Glutamatergic neuron (in vitro differentiated cells): ENCODE results near the gene WWOX. TPM values are rescaled to one million over a fixed set of nuclear protein-coding genes. Genes with fewer than 3 reads are reported as not detected.

ENCODE experiments used
- DNase-seq: peaks from one replicate; pipeline ENCODE4 v3.0.0; 2022
- H3K27ac Mint-ChIP-seq: one replicate; pipeline ENCODE4 v1.8.0; 2020; ENCODE audit warnings: mild to moderate bottlenecking, mixed read lengths, inconsistent platforms; ENCODE audit not compliant: unreplicated experiment
- H3K27me3 Mint-ChIP-seq: one replicate; pipeline ENCODE4 v1.8.0; 2020; ENCODE audit warnings: mild to moderate bottlenecking, moderate library complexity, mixed read lengths, inconsistent platforms; ENCODE audit not compliant: unreplicated experiment
- H3K36me3 Mint-ChIP-seq: one replicate; pipeline ENCODE4 v1.8.0; 2020; ENCODE audit warnings: mild to moderate bottlenecking, mixed read lengths, inconsistent platforms; ENCODE audit not compliant: unreplicated experiment
- H3K4me1 Mint-ChIP-seq: one replicate; pipeline ENCODE4 v1.8.0; 2020; ENCODE audit warnings: mild to moderate bottlenecking, low read depth, mixed read lengths, inconsistent platforms; ENCODE audit not compliant: unreplicated experiment
- H3K4me3 Mint-ChIP-seq: one replicate; pipeline ENCODE4 v1.8.0; 2020; ENCODE audit warnings: mild to moderate bottlenecking, mixed read lengths, inconsistent platforms; ENCODE audit not compliant: unreplicated experiment
- H3K9me3 Mint-ChIP-seq: one replicate; pipeline ENCODE4 v1.8.0; 2020; ENCODE audit warnings: mild to moderate bottlenecking, moderate library complexity, mixed read lengths, inconsistent platforms; ENCODE audit not compliant: unreplicated experiment
- total RNA-seq: library from RNA; stranded (reverse); fragmentation: NEBNext Ultra II Directional; extraction: Animal tissue kit (Norgen Biotek cat#: 25700); gene quantifications from one replicate; pipeline ENCODE4 v1.2.1, GENCODE V29; 2021; ENCODE audit not compliant: unreplicated experiment
- TF ChIP-seq, protein P1 (sequence below): fragments of 200-600 bp; sonication (generic); IDR thresholded peaks from one replicate; pipeline ENCODE4 v1.5.0; 2021; ENCODE audit not compliant: partially characterized antibody, unreplicated experiment

WWOX gene
- total RNA-seq, 1 donor from 2014 or later, result 10.3 TPM

GRCh38 chr16:79206889-79207288 lies 1107.4 kb downstream of the WWOX start:
- no peaks in the 10 kb centered on the region for H3K4me1 Mint-ChIP-seq
- H3K9me3 Mint-ChIP-seq, result no peaks in the 10 kb centered on the region
- H3K27me3 Mint-ChIP-seq, result no peaks in the 10 kb centered on the region
- H3K4me3 Mint-ChIP-seq, result no peak overlapping the region
- no peak for DNase-seq
- no peak overlapping the region for H3K27ac Mint-ChIP-seq
- H3K36me3 Mint-ChIP-seq, result no peaks in the 10 kb centered on the region
- TF ChIP-seq, protein P1, sequence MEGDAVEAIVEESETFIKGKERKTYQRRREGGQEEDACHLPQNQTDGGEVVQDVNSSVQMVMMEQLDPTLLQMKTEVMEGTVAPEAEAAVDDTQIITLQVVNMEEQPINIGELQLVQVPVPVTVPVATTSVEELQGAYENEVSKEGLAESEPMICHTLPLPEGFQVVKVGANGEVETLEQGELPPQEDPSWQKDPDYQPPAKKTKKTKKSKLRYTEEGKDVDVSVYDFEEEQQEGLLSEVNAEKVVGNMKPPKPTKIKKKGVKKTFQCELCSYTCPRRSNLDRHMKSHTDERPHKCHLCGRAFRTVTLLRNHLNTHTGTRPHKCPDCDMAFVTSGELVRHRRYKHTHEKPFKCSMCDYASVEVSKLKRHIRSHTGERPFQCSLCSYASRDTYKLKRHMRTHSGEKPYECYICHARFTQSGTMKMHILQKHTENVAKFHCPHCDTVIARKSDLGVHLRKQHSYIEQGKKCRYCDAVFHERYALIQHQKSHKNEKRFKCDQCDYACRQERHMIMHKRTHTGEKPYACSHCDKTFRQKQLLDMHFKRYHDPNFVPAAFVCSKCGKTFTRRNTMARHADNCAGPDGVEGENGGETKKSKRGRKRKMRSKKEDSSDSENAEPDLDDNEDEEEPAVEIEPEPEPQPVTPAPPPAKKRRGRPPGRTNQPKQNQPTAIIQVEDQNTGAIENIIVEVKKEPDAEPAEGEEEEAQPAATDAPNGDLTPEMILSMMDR, result no peak

- no peak overlapping the region for H3K4me3 Mint-ChIP-seq
- H3K9me3 Mint-ChIP-seq, result no peaks in the 10 kb centered on the region
- H3K4me1 Mint-ChIP-seq, result no peaks in the 10 kb centered on the region
Observed at GRCh38 chr16:79209308-79209707, 1109.9 kb downstream of the WWOX start.

DNA sequence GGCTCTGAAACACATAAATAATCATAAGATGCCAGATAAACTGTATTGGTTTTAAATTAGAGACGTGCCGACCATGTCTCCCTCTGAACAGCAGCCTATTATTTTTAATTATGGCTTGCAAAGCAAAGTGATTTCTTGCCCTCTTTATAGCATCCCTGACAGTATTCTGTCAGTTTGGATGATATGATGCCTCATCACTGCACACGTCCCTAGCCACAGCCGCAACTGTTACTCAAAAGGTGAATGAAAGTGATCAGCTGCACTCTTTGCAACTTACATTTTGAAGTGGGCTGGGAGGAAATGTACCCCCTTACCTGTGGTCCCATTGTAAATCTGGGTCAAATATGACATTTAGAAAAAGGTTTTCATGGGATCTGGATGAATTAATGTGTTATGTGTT lies 1111.2 kb downstream of the WWOX start:
- TF ChIP-seq, protein P1, result no peak
- H3K4me1 Mint-ChIP-seq, result no peaks in the 10 kb centered on the region

More at GRCh38 chr16:79209308-79209707, 1109.9 kb downstream of the WWOX start:
- Mint-ChIP-seq H3K27ac (no peak overlapping the region), H3K27me3 (no peaks in the 10 kb centered on the region), H3K36me3 (no peaks in the 10 kb centered on the region)
- DNase-seq, result no peak
- TF ChIP-seq, protein P1, result no peak

DNA sequence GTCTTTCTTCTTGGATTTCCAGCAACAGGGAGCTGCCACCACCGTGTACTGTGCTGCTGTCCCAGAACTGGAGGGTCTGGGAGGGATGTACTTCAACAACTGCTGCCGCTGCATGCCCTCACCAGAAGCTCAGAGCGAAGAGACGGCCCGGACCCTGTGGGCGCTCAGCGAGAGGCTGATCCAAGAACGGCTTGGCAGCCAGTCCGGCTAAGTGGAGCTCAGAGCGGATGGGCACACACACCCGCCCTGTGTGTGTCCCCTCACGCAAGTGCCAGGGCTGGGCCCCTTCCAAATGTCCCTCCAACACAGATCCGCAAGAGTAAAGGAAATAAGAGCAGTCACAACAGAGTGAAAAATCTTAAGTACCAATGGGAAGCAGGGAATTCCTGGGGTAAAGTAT lies 1112.1 kb downstream of the WWOX start:
- Mint-ChIP-seq H3K27ac (no peak overlapping the region), H3K9me3 (peaks cover 1% of the 10 kb centered on the region), H3K36me3 (no peaks in the 10 kb centered on the region), H3K4me3 (no peak overlapping the region), H3K27me3 (no peaks in the 10 kb centered on the region), H3K4me1 (no peaks in the 10 kb centered on the region)
- no peak for DNase-seq
- TF ChIP-seq, protein P1, result no peak

More for the DNA sequence above, 1111.2 kb downstream of the WWOX start:
- H3K27ac Mint-ChIP-seq, result no peak overlapping the region
- H3K4me3 Mint-ChIP-seq, result no peak overlapping the region
- H3K36me3 Mint-ChIP-seq, result no peaks in the 10 kb centered on the region
- DNase-seq, result no peak
- no peaks in the 10 kb centered on the region for H3K27me3 Mint-ChIP-seq
- H3K9me3 Mint-ChIP-seq, result peaks cover 1% of the 10 kb centered on the region

- Mint-ChIP-seq H3K9me3 (peaks cover 1% of the 10 kb centered on the region), H3K4me3 (no peak overlapping the region), H3K4me1 (no peaks in the 10 kb centered on the region), H3K27me3 (no peaks in the 10 kb centered on the region), H3K27ac (no peak overlapping the region), H3K36me3 (no peaks in the 10 kb centered on the region)
- no peak for DNase-seq
- TF ChIP-seq, protein P1, result no peak
Observed at GRCh38 chr16:79212114-79212791, 1112.8 kb downstream of the WWOX start.
